Pancreas (tissue), 10 donors: ENCODE data around the gene COL3A1. TPM values are rescaled to one million over a fixed set of nuclear protein-coding genes. Genes with fewer than 3 reads are reported as not detected.

Experiments
- ATAC-seq, 4 donors: fragments of 200-7000 bp; cut with Tn5 transposase; one replicate each; pipeline versions ENCODE4 v1.8.0 to v1.9.1; 2020; ENCODE audit warnings: mild to moderate bottlenecking in 4 of 4, moderate library complexity in 4 of 4
- DNase-seq, 6 donors: peaks; one replicate each; pipeline ENCODE4 v3.0.0-alpha.2; 2020
- FAIRE-seq: peaks from 2 replicates; lab custom pipeline; 2012; peaks lifted over from hg19 to GRCh38; lab: Jason Lieb, UNC
- H3K27ac ChIP-seq, 4 donors: fragments of 200-600 bp; sonication (generic); 1 replicate in 3 of 4; 2 replicates in 1 of 4; pipeline versions ENCODE4 v1.5.0 to v1.8.0; 2020
- H3K27me3 ChIP-seq, 4 donors: fragments of 200-600 bp; one replicate each; pipeline ENCODE4 v1.8.0; 2021
- H3K36me3 ChIP-seq, 3 donors: fragments of 200-600 bp; sonication (generic) in 1 of 3; one replicate each; pipeline versions ENCODE4 v1.5.0 to v1.8.0; 2020 to 2021
- H3K4me1 ChIP-seq, 3 donors: fragments of 200-600 bp; one replicate each; pipeline ENCODE4 v1.8.0; 2021
- H3K4me3 ChIP-seq, 4 donors: fragments of 200-600 bp; sonication (generic) in 2 of 4; one replicate each; pipeline versions ENCODE4 v1.5.0 to v1.8.0; 2020 to 2021
- H3K9me3 ChIP-seq, 4 donors: fragments of 200-600 bp; one replicate each; pipeline ENCODE4 v1.8.0; 2021
- CTCF ChIP-seq, 4 donors: fragments of 200-600 bp; sonication (generic) in 3 of 4; IDR thresholded peaks; one replicate each; pipeline versions ENCODE4 v1.5.0 to v1.8.0; 2021; ENCODE audit warnings: antibody characterized with exemption in 4 of 4
- WGBS, 2 donors: extraction: QIAGEN DNeasy Blood & Tissue Kit; methylation state at CpG; one replicate each; pipeline ENCODE4 v1.1.7; 2013; 5-methylcytosine and 5-hydroxymethylcytosine counted together
- intact Hi-C, 3 donors: fragments of 100-400 bp; cut with DNase I; formaldehyde crosslinking; loops; one replicate each; pipeline versions ENCODE4 v1.11.1 to v1.14.2; 2022
- polyA plus RNA-seq, 2 donors: library from polyadenylated mRNA; stranded (reverse); fragments of 200-250 nt; gene quantifications; one replicate each; pipeline ENCODE4 v1.2.3, GENCODE V29; 2013
- total RNA-seq, 6 donors: library from RNA; stranded (reverse); fragmentation: NEBNext Ultra II Directional in 4 of 6; extraction: Animal tissue kit (Norgen Biotek cat#: 25700) in 4 of 6; gene quantifications; one replicate each; pipeline versions ENCODE4 v1.2.1 to v1.2.4, GENCODE V29; 2021 to 2023
- donor health status: healthy with polysubstance abuse.
- donor health status: DM: no; HTN: no; CAD: no; lungs with moderate emphysema.
- donor health status: DM: no; HTN: no; CAD: no.
- donor health status: control.
- donor health status: control.
- donor health status: Bipolar disorder and iron deficiency.
- donor health status: DM: yes; HTN: yes; CAD: no.
- donor health status: DM: no; HTN: no; CAD: no.
- donor health status: DM: no; HTN: no; CAD: no.
- donor health status: DM: yes; HTN: yes; CAD: no.

The COL3A1 gene
- total and polyA plus RNA-seq, 8 donors = 10.6 to 746 (median 15.3) TPM

GRCh38 chr2:188965563-188965962 is 8.6 kb upstream of the COL3A1 start:
- no peaks in the 10 kb centered on the region for H3K9me3 ChIP-seq
- peaks cover 5 to 13% (median 7%) of the 10 kb centered on the region in 3 donors for H3K4me1 ChIP-seq
- DNase-seq = no peak
- no peak overlapping the region for H3K27ac ChIP-seq
- no peak overlapping the region for H3K4me3 ChIP-seq
- no peaks in the 10 kb centered on the region for H3K27me3 ChIP-seq
- no peaks in the 10 kb centered on the region for H3K36me3 ChIP-seq
- no peak for FAIRE-seq
- ATAC-seq = peak in 1 of 4 donors; percentile 26
- 66 to 68% methylated on average over 2 of the region's 2 CpGs for WGBS, 2 donors
- no peak for TF ChIP-seq CTCF (IDR thresholded peaks at IDR 0.05)
- intact Hi-C loops = no loop called here

- intact Hi-C loops = no loop called here
- peak in 2 of 4 donors; percentile 14 to 48 for ATAC-seq
- peak overlapping the region in 1 of 4 donors; percentile 2 for H3K27ac ChIP-seq
These were observed 8.0 kb upstream of the COL3A1 start for GRCh38 chr2:188966079-188966571.

GRCh38 chr2:188966728-188967440 is 7.3 kb upstream of the COL3A1 start:
- ATAC-seq = no peak
- FAIRE-seq = no peak
- H3K4me3 ChIP-seq = no peak overlapping the region

More at GRCh38 chr2:188966079-188966571, 8.0 kb upstream of the COL3A1 start:
- Histone ChIP-seq H3K27me3 (no peaks in the 10 kb centered on the region), H3K36me3 (no peaks in the 10 kb centered on the region), H3K4me3 (no peak overlapping the region), H3K9me3 (no peaks in the 10 kb centered on the region), H3K4me1 (peaks cover 5 to 13% (median 7%) of the 10 kb centered on the region in 3 donors)
- FAIRE-seq (no peak), DNase-seq (no peak)
- no peak for TF ChIP-seq CTCF (IDR thresholded peaks at IDR 0.05)
- WGBS, 2 donors = 82 to 90% methylated on average over 4 of the region's 4 CpGs

GRCh38 chr2:188969236-188969635 is 4.9 kb upstream of the COL3A1 start:
- 82% methylated on average over 3 of the region's 3 CpGs for WGBS, 2 donors
- DNase-seq (no peak), ATAC-seq (peak in 1 of 4 donors; percentile 22), FAIRE-seq (no peak)
- H3K27me3 ChIP-seq = no peaks in the 10 kb centered on the region
- H3K27ac ChIP-seq = no peak overlapping the region
- no peak overlapping the region for H3K4me3 ChIP-seq
- intact Hi-C loops = no loop called here
- H3K4me1 ChIP-seq = peaks cover 0 to 11% (median 5%) of the 10 kb centered on the region in 3 donors
- no peaks in the 10 kb centered on the region for H3K36me3 ChIP-seq
- TF ChIP-seq CTCF (IDR thresholded peaks at IDR 0.05) = no peak
- no peaks in the 10 kb centered on the region for H3K9me3 ChIP-seq

More at GRCh38 chr2:188966728-188967440, 7.3 kb upstream of the COL3A1 start:
- Histone ChIP-seq H3K27me3 (no peaks in the 10 kb centered on the region), H3K4me1 (peaks cover 5 to 13% (median 7%) of the 10 kb centered on the region in 3 donors), H3K36me3 (no peaks in the 10 kb centered on the region), H3K27ac (no peak overlapping the region), H3K9me3 (no peaks in the 10 kb centered on the region)
- 92 to 93% methylated on average over 3 of the region's 3 CpGs for WGBS, 2 donors
- DNase-seq = no peak
- no peak for TF ChIP-seq CTCF (IDR thresholded peaks at IDR 0.05)
- intact Hi-C loops = no loop called here

- Histone ChIP-seq H3K36me3 (no peaks in the 10 kb centered on the region), H3K4me3 (no peak overlapping the region), H3K27ac (no peak overlapping the region), H3K27me3 (no peaks in the 10 kb centered on the region), H3K9me3 (no peaks in the 10 kb centered on the region), H3K4me1 (peaks cover 0 to 9% (median 5%) of the 10 kb centered on the region in 3 donors)
- intact Hi-C loops = no loop called here
- peak; percentile 87 for FAIRE-seq
- 89 to 91% methylated on average over 2 of the region's 2 CpGs for WGBS, 2 donors
- no peak for DNase-seq
- no peak for TF ChIP-seq CTCF (IDR thresholded peaks at IDR 0.05)
- no peak for ATAC-seq
These were observed 4.5 kb upstream of the COL3A1 start for GRCh38 chr2:188969651-188970050.
